GM08714 (cell line): Measurements from ENCODE around the gene BMAL1.
"Not testable (repeated sequence)": the region's sequence is repeated elsewhere in the genome, so short reads cannot be mapped to it uniquely, and the experiment has no call there.

Source experiments
- H3K4me3 ChIP-seq: fragments of 200-500 bp; sonication (Bioruptor generic); 2 replicates; pipeline ENCODE4 v1.5.1; 2014; ENCODE audit warnings: mild to moderate bottlenecking, low read length, inconsistent platforms
- ZNF274 ChIP-seq: IDR thresholded peaks from 2 replicates; pipeline ENCODE4 v1.6.1; 2012; ENCODE audit warnings: mild to moderate bottlenecking, low read depth, low read length

The BMAL1 gene

DNA sequence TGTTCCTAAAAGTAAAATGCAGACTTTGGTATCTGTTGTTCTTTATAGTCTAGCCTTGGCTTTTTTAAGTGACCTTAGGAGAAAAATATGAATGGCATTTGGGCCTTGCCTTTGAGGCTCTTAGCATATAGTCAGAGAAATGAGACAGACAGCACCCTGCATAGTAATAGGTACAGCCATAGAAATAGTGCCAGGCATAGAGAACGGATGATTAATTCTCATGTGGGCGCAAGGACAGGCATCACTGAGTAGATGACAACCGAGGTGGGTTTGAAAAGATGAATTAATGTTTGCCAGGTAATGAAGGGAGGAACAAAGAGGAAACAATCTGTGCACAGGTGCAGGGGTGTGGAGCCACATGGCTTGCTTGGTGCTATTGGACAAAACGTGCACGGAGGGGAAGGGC is 90.5 kb downstream of the BMAL1 start:
- no peak for TF ChIP-seq ZNF274
- no peak overlapping the region for H3K4me3 ChIP-seq

DNA sequence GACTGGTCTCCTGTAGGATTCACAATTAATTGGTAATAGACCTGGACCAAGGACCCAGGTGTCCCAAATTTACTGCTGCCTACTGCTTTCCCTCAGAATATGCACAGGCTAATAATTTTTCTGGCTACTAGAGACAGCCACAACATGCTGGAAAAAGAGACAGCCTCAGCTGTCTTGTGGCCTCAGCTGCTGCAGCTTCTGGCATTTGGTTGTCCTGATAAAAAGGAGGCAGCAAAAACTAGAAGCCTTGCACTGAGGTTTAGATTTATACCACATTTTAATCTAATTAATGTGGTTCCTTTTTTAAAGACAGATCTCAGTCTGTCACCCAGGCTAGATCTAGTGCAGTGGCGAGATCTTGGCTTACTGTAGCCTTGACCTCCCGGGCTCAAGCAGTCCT is 95.6 kb downstream of the BMAL1 start:
- no peak overlapping the region for H3K4me3 ChIP-seq
- no peak for TF ChIP-seq ZNF274

DNA sequence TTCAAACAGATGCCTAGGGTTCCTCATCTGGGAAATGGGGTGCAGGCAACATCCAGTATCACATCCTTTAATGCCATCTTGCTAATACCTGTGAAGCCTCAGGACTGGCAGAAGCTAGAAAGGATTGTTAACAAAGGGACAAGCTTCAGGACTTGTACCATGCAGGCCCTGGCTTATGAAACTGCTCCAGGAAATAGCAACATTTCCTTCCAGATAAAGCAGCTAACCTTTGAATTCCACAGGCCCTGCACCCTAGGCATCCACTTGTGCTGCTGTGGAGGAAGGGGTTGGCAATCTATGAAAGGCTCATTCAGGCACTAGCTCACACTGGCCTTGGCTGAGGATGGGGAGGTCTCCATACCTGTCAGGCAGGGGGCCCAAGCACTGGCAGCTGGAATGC is 98.2 kb downstream of the BMAL1 start:
- TF ChIP-seq ZNF274, result no peak
- no peak overlapping the region for H3K4me3 ChIP-seq

DNA sequence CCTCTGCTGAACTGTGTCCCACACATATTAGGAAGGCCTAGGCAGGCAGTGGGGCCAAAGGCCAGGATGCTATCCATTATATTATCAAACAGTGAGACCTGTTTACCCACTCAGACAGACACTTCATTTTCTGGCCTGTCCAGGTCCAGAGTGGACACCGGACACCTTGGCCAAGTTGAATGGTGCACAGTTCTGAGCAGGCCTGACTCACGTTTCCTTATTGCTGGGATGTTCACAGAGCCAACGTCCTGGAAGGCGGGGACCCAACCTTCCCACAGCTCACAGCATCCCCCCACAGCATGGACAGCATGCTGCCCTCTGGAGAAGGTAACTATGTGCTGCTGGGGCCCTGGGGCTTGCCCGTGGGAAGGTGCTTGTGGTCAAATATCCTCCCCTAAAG is 98.8 kb downstream of the BMAL1 start:
- no peak for TF ChIP-seq ZNF274
- H3K4me3 ChIP-seq, result no peak overlapping the region

DNA sequence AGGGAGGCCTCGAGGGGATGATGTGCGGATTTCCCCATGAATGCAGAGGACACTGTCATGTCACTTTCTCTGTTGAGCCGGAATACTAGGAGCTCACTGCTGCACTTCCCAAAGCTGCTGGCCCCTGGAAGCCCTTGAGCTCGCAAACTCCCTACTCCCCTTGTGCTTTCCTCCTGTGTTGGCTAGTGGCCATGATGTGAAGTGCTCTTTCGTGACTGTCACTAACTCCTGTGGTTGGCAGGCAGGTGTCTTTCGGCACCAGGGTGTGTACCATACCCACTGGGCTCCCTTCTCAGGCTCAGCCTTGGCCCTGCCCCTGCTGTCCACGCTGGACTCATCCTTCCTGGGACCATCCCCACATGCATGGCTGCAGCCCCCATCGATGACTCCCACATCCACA is 99.2 kb downstream of the BMAL1 start:
- TF ChIP-seq ZNF274, result no peak
- no peak overlapping the region for H3K4me3 ChIP-seq

DNA sequence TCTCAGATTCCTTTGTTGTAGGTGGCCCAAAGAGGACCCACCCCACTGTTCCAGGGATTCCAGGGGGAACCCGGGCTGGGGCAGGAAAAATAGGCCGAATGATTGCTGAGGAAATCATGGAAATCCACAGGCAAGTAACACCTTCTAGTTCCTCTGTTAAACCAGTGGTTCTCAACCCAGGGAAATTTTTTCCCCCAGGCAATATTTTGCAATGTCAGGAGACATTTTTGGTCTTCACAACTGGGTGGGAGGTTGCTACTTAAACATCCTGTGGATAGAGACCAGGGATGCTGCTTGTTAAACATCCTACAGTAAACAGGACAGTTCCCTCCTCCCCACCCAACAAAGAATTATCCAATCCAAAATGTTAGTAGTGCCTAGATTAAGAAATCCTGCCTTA is 100.7 kb downstream of the BMAL1 start:
- no peak overlapping the region for H3K4me3 ChIP-seq
- no peak for TF ChIP-seq ZNF274

DNA sequence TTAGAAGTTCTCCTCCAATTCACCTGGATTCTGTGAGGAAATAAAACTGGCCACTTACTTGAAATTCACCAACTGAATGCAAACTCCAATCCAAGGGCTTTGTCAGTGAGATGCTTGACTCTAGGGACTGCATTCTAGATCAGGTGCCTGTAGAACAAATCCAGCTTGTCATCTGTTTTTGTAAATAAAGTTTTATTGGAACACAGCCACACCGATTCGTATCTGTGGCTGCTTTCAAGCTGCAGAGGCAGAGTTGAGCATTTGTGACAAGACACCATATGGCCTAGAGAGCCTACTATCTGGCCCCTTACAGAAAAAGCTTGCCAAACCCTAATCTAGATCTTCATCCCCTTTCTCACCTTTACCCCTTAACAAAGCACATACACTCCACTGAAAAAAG is 103.1 kb downstream of the BMAL1 start:
- H3K4me3 ChIP-seq, result no peak overlapping the region
- TF ChIP-seq ZNF274, result no peak

DNA sequence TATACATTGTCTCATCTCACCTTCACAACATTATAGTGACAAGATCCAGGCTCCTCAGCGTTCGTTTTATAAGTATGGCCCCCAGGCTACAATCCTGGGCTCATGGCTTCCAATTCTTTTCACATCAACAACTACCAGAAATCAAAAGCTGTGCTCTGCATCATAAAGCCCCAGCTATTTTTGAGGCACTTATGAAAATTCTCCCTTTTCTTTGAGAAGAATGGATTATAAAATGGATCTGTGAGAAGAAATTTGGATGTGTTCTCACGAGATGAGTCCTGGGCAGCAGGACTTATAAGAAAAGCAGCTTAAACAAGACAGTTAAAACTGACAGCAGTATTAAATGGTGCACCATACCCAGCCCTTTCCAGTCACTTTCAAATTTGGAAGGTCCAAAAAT is 105.2 kb downstream of the BMAL1 start:
- H3K4me3 ChIP-seq, result no peak overlapping the region
- no peak for TF ChIP-seq ZNF274

DNA sequence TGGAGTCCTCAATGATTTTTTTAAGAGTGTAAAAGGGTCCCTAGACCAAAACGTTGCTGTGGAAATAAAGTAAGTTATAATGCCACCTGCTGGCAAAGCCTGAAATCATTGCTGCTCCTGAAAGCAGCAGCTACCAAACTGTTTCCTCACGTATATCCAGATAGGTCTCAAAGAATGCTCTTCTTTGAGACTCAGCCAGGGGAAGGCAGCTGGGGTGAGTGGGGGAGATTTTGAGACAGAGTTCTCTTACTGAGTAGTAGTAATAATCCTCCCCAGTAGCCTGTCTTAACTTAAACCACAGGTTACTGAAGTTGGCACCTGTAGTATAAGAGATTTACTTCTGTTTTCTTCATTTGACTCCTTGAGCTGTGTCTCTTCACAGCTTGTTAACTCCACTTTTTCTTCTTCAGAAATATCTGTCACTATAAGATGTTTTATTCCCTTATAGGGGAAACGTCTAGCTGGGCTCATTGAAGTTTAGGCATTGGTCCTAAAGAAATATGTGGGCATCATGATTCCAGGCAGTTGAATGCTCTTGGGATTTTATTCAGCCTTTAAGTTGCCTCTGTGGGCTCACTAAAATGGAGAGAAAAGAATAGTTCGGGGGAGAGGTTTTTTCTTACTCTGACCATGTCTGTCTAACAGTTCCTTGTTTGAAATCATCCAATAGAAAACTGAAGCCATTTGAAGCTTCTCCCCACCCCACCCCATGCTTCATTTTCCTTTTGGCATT is 107.5 kb downstream of the BMAL1 start:
- H3K4me3 ChIP-seq, result no peak overlapping the region
- TF ChIP-seq ZNF274, result no peak

DNA sequence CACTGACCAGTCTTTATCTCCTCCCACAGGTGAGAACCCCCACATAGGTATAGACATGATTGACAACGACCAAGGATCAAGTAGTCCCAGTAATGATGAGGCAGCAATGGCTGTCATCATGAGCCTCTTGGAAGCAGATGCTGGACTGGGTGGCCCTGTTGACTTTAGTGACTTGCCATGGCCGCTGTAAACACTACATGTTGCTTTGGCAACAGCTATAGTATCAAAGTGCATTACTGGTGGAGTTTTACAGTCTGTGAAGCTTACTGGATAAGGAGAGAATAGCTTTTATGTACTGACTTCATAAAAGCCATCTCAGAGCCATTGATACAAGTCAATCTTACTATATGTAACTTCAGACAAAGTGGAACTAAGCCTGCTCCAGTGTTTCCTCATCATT is 109.0 kb downstream of the BMAL1 start:
- H3K4me3 ChIP-seq, result no peak overlapping the region
- TF ChIP-seq ZNF274, result no peak

DNA sequence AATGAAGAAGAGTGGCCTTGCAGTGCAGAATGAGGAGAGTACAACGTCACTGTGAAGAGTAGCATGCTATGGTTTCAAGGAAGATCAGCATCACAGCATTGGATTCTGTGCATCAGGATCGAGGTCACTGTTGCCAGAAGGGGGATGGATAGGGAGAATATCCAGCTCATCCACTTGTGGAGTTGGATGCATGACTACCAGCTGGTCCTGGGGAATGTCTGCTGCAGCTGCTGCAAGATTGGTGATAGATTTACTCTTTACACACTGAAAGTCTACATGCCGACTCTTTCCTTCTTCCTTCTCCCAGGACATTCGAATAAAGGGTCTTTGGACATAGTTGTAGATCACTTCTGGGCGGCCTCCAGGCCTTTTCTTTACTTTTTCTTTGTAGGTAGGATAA is 111.2 kb downstream of the BMAL1 start:
- TF ChIP-seq ZNF274, result no peak
- no peak overlapping the region for H3K4me3 ChIP-seq

DNA sequence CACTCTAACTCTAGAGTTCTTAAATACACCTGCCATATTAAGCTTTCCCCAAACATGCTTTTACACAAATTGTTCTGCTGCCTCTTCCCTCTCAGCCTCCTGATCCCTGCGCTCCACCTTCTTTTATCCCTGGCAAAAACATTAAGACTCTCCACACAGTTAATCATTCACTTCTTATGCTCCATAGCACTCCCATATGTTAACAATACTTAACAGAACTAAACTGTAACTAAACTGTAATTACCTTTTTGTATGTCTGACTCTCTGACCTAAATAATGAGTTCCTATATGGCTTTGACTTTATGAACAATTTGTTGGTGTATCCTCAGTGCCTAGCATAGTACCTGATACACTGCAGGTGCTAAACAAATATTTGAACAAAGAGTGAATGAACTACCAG is 113.6 kb downstream of the BMAL1 start:
- TF ChIP-seq ZNF274, result no peak

DNA sequence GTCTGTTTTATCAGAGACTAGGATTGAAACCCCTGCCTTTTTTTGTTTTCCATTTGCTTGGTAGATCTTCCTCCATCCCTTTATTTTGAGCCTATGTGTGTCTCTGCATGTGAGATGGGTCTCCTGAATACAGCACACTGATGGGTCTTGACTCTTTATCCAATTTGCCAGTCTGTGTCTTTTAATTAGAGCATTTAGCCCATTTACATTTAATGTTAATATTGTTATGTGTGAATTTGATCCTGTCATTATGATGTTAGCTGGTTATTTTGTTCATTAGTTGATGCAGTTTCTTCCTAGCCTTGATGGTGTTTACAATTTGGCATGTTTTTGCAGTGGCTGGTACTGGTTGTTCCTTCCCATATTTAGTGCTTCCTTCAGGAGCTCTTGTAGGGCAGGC is 120.7 kb downstream of the BMAL1 start:
- not testable (repeated sequence) for H3K4me3 ChIP-seq

More for the DNA sequence above, 113.6 kb downstream of the BMAL1 start:
- no peak overlapping the region for H3K4me3 ChIP-seq

DNA sequence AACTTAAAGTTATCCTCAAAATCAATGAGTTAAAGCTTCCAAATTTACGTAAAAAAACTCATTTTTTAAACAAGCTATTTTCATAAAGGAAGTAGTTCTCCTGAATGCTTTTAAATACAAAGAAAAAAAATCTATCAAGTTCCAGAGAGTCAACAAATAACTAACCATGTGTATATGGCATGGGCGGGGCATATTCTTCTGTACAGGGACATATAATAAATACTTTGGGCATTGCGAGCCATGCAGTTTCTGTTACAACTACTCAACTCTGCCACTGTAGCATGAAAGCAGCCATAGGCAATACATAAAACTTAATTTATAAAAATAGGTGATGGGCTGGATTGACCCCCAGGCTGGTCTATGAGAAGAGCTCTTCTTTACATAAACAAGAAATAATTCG is 127.6 kb downstream of the BMAL1 start:
- no peak overlapping the region for H3K4me3 ChIP-seq
- no peak for TF ChIP-seq ZNF274

DNA sequence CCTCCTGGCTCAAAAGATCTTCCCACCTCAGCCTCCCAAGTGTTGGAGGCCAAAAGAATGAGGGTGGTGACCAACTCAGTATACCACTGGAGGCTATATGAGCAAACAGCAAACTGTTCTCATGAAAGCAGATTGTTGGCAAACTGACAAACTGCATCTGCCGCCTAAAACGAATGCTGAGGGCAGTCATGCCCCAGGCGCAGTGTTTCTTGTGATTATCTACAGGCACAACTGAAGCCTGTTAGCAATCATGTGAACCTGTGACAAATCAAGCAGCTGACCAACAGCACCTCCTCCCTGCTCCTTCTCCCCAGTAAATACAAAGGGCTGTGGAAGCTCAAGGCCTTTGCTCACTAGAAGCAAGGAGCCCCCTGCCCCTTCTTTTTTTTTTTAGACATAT is 137.6 kb downstream of the BMAL1 start:
- H3K4me3 ChIP-seq, result no peak overlapping the region
- no peak for TF ChIP-seq ZNF274

DNA sequence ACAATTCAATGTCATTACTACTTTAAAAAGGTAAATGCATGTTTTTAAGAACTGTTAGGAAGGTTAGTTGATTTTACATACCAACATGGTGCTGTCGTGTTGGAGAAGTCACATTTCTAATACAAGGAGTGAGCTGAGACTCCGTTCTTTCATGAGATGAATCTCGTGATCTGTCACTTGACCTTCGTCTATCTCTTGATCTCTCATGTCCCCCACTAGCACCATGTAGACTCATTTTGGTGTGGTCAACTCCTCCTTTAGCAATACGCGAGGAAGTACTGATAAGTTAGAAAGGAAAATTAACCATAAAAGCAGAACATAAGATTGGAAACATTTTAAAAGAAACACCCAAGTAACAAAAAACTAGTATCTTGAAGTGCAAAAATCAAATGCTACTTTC is 144.0 kb downstream of the BMAL1 start:
- no peak overlapping the region for H3K4me3 ChIP-seq
- TF ChIP-seq ZNF274, result no peak
